Activated T-cell treated with anti-CD3 and anti-CD28 coated beads for 24 hours (primary cell): Measurements from ENCODE around the gene SACS.
"Not testable (repeated sequence)": the region's sequence is repeated elsewhere in the genome, so short reads cannot be mapped to it uniquely, and the experiment has no call there.

Experiments
- DNase-seq: peaks from one replicate; pipeline ENCODE4 v3.0.0-alpha.2; 2020; ENCODE audit warnings: low read depth

SACS gene

DNA sequence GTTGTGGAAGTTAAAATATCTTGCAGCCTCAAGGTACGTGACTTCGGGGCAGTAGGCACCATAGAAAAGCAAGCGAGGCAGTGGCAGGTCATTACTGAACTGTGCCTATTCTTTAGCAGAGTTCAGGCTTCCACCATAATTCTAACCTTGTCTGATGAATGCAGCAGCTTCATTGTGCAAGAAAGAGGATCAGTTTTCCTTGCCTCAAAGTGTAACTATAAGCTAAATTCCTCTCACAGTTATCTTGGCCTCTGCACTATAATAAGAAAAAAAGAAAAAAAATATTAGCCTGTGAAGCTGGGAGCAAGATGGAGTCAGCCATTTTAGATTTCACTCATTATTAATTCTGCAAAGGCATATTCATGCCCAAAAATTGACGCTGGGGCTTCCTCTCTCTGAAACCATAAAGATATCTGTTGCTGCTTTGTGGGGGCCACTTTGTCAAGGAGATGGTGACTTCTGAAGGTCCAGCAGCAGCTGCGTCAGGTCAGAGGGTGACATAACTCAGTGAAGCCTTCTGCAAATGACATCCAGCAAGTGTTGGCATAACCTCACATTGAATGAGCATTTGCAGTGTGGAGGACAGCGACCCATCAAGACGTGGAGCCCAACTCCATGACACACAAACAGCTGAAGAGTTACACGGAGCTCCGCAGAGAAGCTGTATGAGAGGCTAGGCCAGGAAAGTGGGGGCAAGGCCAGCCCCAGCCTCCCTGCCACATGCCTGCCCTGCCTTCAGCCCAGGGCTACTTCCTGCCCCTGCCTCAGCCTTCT lies 23.1 kb upstream of the SACS start:
- DNase-seq: no peak

DNA sequence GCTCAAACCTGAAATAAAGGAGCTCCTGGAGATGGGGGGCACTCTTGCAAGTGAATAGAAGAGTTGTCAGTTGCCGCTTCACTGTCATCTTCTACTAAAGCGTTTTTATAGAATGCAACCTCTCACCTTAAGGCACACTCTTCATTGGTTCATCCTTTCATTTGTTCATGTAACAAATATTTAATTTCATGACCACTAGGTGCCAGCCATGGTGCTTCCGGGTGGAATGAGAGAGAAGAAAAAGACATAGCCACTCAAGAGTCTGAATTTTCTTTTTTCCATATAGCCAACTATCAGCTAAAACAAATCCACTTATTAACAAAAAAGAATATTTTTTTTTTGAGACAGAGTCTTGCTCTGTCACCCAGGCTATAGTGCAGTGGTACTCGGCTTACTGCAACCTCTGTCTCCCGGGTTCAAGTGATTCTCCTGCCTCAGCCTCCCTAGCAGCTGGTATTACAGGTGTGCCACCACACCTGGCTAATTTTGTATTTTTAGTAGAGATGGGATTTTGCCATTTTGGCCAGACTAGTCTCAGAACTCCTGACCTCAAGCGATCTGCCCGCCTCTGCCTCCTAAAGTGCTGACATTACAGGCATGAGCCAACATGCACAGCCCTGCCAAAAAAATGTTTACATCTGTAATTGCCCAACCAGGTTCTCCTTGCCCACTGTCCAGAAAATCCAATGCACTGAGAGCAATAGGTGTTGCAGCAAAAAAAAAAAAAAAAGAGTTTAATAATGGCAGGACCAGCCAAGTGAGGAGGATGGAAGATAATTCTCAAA lies 22.1 kb upstream of the SACS start:
- DNase-seq: no peak

DNA sequence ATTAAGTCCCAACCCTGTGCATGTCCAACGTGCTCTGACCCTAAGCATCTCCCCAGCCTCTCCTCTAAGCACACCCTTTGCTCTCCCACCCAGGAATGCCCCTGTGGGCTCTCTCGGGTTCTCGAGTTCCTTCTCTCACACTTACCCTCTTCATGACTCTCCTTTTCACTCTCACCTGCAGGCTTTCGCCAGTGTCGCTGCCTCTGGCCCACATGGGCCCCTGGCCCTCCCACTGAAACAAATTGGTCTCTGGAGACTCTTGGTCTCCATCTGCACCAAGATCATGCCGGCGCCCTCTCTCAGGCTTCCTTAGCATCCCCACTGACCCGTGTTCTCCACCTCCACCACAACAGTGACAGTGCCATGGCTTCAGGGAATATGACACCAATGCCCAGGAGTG lies 19.6 kb upstream of the SACS start:
- DNase-seq: no peak

DNA sequence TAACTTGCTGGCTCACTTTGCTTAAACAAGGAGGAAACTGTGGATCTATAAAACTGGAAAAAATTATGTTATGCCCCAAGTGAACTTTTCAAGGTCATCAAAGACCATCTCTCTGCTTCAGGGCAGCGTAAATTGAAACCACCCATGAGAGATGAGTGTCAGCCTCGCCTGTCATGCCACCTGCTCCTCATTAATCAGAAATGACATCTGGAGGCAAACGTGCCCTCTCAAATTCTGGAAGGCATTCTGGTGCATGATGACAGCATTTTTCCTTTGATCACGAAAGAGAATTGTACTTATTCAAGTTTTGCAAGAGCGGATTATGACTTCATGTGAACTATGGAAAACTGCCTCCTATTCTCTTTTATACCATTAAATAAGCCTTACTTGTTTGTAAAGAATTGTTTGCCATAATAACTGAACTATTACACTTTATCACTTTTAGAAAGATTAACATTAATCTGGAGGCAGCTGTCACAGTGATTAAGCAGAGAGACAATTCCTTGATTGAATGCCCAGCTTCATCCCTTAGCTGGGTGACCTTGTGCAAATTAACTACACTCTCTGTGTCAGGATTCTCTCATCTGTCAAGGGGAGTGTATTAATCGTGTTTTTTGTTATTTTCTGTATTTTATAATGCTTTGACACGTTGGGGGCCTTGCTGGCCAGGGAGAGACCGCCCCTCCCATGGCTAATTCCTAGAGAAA lies 17.0 kb upstream of the SACS start:
- DNase-seq: no peak

DNA sequence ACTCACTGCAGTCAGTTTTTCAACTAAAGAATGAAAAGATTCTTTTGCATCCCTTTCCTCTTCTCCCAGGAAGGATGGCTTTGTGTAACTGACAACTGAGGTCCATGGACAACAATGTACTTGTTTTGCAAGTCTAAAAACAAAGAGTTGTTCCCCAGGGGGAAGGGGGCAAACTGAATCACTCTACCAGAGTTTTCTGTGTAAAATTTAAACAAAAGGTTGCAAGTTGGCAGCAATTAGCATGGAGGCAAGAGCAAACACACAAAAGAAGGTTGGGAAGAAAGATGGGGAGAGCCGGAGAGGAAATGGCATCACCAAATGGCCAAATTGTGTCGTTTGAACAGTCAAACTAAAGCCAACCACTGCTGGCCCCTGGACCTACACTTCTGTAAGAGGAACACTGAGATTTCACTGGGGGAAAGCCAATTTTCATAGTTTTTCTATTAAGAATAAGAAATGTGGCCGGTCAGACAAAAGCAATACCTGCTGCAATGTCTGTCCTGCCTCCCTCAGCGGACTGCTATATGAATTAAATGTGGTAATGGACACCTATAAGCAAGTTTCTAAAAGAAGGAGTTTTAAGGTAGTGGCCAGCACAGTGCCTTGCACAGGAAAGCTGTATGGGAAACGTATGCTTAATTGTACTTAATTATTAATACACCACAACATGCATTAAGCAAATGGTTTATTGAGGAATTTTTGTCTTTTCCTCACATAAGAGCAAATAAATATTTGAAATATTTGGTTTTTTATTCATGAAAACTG lies 16.1 kb upstream of the SACS start:
- no peak for DNase-seq

DNA sequence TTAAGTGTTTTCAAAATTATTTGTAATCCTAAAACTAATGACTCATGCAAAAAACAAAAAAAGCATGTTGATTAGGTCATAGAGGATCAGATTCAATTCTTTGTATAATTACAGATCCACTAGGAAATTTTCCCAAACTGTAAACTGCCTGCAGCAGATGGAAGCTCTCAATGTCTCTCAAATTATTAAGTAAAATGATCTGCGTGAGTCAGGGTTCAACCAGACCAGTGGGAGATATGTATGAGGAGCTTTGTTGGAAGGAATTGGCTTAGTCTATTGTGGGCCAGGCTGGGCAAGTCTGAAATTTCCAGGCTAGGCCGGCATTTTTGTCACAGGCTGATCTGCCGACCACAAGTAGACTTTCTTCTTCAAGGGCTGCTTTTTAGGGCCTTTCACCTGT lies 14.4 kb upstream of the SACS start:
- DNase-seq: no peak

DNA sequence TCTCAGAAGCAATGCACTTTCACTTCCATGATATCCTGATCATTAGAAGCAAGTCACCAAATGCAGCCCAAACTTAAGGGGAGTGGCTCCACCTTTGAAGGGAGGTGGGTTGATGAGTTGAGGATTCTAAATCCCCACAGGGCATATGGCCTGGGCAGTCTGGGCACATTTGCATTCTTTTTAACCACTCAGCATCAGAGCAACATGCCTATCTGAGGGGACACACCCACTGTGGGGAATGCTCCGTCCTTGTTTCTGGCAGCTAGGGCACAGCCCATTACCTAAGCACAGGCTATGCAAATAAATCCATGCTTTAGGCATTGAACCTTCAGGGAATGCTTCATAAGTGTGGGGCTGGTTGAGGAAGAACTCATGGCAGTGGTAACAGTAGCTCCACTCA lies 12.3 kb upstream of the SACS start:
- no peak for DNase-seq

DNA sequence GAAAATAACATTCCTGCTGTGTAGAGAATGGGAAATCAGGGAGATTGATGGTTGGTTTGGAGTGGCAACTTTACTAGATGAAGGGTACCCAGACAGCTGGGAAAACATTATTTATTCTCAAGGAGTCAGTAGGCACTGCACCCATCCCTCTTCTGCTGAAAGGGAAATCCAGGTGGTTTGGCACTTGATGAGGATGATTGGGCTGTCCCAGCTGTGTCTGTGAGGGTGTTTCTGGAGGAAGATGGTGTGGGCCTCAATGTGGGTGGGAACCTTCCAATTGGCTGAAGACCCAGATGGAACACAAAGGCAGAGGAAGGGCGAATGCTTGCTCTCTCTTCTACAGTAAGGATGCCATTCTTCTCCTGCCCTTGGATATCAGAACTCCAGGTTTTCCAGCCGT lies 10.4 kb upstream of the SACS start:
- no peak for DNase-seq

DNA sequence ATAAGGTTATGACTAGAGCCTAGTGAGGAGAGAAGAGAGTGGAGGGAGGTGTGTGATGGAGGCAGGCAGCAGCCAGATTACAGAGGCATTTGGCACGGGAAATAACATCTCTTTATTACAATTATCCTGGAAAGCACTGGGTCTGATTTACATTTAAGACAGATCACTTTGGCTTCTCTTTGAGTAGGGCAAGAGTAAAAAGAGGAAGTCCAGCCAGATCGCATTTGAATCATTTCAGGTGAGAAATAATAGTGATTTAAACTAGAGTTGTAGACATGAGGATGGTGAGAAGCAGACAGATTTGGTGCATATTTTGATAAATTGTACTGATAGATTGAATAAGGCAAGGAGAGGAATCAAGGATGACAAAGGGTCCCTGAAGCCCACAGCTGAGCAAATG lies 9.6 kb upstream of the SACS start:
- DNase-seq: no peak

DNA sequence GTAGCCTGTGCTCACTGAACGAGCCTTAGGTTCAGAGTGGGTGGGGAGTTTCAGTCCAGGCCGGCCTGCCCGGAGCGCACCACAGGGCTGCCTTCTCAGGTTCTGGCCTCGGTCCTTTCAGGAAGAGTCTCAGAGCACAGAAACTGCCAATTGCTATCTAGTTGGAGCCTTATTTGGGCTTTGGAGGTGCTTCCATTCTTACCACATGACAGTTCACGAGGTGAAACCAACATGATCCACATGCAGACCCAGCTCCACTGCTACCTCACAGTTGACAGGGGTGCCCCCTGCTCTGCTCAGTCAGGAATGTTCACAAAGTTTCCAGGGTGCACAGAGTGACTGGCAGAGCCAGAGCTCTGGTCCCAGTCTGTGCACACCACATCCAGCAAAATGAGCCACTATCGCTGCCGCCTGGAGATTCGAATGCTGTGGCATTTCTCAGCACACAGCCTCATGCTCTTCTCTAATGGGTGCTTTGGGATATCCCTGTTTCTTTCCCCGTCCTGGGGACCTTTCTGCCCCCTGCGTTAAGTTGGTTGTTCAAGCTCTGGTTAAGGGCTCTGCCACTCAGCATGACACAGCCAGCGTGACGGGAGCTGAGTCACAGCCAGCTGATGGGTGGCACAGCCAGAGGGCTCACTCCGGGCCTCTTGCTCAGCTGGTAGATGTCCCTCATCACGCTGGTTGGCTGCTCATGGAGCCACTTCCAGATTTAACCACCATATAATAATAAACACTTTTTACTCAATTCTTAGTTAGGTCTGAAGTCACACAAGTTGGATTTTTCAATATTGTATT lies 7.5 kb upstream of the SACS start:
- DNase-seq: no peak

DNA sequence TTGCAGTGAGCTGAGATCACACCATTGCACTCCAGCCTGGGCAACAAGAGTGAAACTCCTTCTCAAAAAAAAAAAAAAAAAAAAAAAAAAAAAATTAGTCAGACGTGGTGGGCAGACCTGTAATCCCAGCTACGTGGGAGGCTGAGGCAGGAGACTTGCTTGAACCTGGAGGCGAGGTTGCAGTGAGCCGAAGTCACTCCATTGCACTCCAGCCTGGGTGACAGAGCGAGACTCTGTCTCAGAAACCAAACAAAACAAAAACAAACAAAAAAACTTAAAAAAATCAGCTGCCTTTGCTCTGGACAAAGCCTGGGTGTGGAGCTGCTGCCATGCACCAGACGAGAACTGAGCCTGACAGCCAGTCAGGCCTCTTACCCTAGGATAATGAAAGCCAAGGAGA lies 6.8 kb upstream of the SACS start:
- DNase-seq: not testable (repeated sequence)

DNA sequence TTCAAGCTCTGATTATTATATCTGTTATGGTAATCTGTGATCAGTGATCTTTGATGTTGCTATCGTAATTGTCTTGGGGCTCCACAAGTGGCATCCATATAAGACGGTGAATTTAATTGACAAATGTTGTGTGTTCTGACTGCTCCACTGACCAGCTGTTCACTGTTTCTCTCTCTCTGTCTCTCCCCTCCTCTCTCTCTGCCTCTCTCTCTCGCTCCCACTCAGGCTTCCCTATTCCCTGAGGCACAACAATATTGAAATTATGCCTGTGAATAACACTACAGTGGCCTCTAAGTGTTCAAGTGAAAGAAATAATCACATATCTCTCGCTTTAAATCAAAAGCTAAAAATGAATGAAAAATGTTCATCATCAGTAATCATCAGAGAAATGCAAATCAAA lies 4.4 kb upstream of the SACS start:
- no peak for DNase-seq

DNA sequence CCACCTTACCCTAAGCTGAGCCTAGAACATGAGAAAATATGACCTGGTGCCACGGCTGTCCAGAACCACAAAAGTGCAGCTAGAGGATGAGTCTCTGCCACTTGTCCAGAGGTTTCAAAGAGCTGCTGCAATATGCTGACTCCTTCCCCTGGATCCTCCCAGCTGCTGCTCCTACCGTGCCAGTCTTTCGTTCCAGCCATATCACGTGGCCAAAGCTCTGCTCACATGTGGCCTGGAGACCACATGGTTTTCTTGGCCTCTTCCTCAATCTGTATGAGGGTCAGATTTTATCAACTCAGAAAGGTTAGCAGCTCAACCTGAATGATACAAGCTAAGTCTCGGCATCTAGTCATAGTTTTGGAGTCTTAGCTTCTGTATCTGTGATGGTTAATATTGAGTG lies 3.2 kb upstream of the SACS start:
- DNase-seq: no peak

DNA sequence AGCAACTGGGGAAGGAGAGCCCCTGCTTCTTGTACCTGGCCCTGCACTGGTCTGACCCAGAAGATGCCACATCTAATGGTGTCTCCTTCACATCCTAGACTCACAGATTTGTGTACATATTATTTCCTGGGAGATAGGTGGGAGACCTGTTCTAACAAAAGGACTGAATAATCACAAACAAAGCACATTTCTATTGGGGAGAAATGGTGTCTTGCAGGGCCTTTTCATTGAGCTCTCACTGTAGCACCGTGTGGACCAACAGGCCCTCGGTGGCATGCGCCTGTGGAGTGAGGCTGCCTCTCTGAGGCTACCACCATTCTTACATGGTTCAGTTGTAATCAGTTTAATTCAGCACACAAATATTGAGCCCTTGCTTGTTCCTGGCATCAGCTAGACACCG lies 989 bp upstream of the SACS start:
- DNase-seq: no peak

DNA sequence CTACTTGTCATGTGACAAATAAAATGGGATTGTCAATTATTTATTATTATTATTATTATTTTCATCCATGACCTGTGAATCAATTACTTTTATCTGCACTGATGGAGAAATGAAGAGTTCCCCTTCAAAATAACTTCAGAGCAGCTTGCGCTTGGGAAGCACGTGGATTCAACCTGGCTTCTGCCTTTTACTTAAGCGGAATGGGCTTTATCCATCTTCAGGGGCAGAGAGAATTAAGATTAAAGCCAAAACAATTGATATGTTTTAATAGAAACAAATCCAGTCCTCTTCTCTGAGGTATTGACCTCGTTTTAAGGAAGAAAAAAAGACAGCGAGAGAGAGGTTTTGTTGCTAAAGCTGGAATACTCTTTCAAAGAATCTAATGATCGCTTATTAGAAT lies 876 bp downstream of the SACS start:
- DNase-seq: no peak

DNA sequence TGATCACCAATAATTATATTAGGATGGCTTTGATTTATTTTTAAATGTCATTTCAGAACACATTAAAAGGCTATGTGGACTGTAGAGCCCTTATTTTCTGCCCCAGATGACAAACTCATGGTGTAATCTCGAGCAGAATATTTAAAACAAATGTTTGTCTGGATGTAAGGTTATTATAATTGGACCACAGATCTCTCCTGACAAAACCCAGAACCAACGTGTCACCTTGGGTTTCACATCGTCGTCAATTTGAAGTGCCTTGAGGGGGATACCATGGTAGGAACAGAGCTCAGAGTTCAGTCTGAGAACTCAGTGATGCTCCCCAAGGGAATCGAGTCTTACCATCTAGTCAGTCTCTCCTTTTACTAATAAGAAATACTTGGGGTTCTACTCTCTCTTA lies 2.8 kb downstream of the SACS start:
- no peak for DNase-seq

DNA sequence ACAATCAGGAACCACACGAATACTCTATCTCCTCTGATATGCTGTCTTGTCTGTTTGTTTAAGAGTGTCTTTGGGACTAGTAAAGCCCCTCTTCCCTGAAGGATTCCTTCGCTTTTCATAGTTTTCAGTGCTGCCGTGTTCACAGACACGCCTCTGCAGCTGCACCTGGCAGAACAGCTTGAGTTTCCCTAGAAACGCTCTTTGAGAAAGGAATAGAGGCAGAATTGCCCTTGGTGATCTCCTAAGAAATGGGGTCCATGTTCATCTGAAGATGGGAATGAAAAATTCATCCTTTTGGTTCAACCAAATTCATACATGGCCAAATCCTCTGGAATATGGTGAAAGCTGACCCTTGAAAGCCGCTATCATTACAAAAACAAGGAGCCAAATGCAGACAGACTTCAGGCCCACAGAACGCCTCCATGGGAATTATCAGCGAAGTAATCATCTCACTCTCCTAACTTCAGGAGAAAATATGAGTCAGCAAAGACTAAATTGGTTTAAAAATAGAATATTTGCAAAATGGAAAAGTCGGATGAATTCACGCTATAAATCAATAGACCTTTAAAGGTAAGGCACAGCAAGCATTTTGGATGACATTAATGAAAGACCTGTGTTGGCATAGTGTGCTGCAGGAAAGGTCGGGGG lies 5.5 kb downstream of the SACS start:
- no peak for DNase-seq

DNA sequence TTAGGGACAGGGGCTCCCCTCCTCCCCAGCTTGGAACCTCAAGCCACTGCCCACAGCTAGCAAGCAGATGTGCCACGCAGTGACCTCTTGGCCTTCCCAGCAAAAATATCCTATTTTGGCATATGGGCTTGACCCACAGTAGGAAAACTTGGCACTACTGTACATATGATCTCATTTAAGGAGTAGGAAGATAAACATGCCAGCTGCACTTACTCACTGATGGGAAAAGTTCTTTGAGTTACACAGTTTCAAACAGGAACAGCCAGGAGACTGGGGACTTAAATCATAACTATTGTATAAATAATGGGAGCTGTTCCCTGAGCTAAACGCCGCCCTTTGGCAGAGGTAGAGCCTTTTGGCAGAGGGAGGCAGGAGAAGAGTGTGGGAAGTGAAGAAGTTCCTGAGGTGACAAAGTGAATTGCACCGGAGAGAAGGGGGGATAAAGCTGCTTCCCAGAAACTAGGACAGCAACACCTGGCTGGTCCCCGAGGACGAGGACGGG lies 6.1 kb downstream of the SACS start:
- no peak for DNase-seq

DNA sequence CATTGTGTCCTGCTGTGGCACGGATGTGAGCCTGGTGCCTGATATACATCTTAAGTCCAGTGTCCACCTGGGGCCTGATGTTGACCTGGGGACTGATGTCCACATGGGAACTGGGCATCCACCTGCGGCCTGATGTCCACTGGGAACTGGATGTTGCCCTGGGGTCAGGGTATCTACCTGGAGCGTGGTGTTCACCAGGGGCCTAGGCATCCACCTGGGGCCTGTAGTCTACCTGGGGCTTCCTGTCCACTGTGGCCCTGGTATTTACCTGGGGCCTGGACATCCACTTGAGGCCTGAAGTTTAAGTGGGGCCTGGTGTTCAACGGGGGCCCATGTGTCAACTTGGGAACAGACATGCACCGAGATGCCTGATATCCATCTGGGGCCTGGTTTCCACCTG lies 11.9 kb downstream of the SACS start:
- no peak for DNase-seq

DNA sequence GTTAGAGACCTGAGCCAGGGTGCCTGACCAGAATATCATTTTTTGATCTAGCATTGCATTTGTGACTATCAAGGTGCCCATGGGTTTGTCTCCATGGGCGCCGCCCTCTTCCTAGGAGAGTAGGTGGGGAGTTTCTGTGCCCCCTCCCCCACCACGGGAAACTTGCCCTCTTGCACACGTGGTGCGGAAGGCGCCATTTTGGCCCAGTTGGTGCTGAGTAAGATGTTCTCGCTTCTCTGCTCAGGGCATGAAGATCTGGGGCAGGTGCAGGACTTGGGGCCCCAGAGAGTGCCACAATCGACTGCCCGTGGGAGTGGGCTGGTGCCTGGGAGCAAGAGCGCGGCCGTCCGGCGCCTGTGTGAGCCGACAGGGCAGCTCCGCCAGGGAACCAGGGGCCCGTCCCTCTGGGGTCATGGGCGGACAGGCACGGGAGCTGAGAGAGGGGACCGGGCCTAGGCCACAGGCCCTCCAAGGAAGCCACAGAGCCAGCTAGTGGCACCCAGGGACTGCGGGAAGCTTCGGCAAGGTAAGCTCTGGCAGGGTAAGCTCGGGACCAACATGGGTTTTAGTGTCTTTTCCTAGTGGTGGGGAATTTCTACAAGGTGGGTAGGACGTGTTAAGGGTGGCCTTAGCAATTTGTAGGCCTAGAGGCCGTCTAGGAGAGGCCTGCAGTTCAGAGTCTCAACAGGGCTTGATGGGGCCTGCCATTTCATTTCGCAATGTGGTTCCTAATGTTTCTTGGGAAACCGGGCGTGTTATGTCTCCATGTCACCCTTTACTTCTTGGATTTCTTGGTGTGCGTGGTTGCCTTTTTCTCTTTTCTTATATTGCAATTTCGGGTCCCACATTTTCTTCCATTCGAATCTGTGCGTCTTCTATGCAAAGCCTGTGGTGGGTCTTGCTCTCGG lies 14.5 kb downstream of the SACS start:
- no peak for DNase-seq
